HepG2 (cell line): Measurements from ENCODE around the gene IL17F. TPM values are rescaled to one million over a fixed set of nuclear protein-coding genes. Genes with fewer than 3 reads are reported as not detected.

ENCODE experiments used
- ATAC-seq: fragments of 200-7000 bp; cut with Tn5 transposase; 3 replicates; pipeline ENCODE4 v1.9.1; 2020; ENCODE audit warnings: mild to moderate bottlenecking, moderate library complexity
- BruUV-seq: library from RNA; stranded (reverse); fragments of 400-500 nt; replicated peaks from 2 replicates; lab custom pipeline; 2021; lab: Mats Ljungman, UMichigan
- CTCF ChIA-PET: fragments of 300-600 bp; formaldehyde crosslinking; extraction: SDS; loops from one replicate; lab custom pipeline; 2021; ENCODE audit warnings: low total read pairs, inconsistent platforms, low intra/inter-chr PET ratio; lab: Yijun Ruan, JAX
- POLR2A ChIA-PET: fragments of 350-600 bp; sonication (Branson Sonifier 250); formaldehyde crosslinking; loops from one replicate; lab custom pipeline; 2020; ENCODE audit warnings: antibody characterized with exemption, inconsistent platforms; lab: Yijun Ruan, JAX
- DNase-seq: peaks from one replicate; pipeline ENCODE4 v3.0.0-alpha.2; 2015; ENCODE audit warnings: low spot score
- FAIRE-seq: peaks from 3 replicates; lab custom pipeline; 2011; peaks lifted over from hg19 to GRCh38; lab: Jason Lieb, UNC
- H2AFZ ChIP-seq: one replicate; pipeline ENCODE4 v1.6.1; 2011; ENCODE audit warnings: low read length, inconsistent platforms
- H3K27ac ChIP-seq: fragments of 300-600 bp; 3 replicates; pipeline ENCODE4 v1.8.0; 2011; ENCODE audit warnings: mixed run types, mild to moderate bottlenecking, mixed read lengths, low read length, inconsistent platforms; ENCODE audit not compliant: insufficient read depth; ENCODE audit errors: extremely low read length
- H3K27me3 ChIP-seq, 2 experiments: fragments of 200-600 bp in 1 of 2; 2 replicates in 1 of 2; 3 replicates in 1 of 2; pipeline versions ENCODE4 v1.6.0 to v1.8.0; 2011; ENCODE audit warnings: low read length in 2 of 2, mild to moderate bottlenecking in 2 of 2, moderate library complexity in 2 of 2, inconsistent platforms in 1 of 2; ENCODE audit not compliant: insufficient read depth in 2 of 2, control insufficient read depth in 1 of 2
- H3K36me3 ChIP-seq, 2 experiments: fragments of 200-600 bp in 1 of 2; replicated peaks in 1 of 2; 2 replicates in 1 of 2; 3 replicates in 1 of 2; pipeline versions ENCODE4 v1.5.1 to v1.8.0; 2011; ENCODE audit warnings: low read length in 2 of 2, inconsistent platforms in 1 of 2; ENCODE audit not compliant: insufficient read depth in 2 of 2, control insufficient read depth in 1 of 2
- H3K4me1 ChIP-seq: 2 replicates; pipeline ENCODE4 v1.5.1; 2012; ENCODE audit warnings: low read length, inconsistent platforms; ENCODE audit not compliant: insufficient read depth
- H3K4me2 ChIP-seq: 2 replicates; pipeline ENCODE4 v1.6.0; 2011; ENCODE audit warnings: low read depth, low read length, inconsistent platforms
- H3K4me3 ChIP-seq, 3 experiments: fragments of 200-600 bp in 1 of 3; sonication (generic), shearing (Covaris generic) in 1 of 3; replicated peaks in 1 of 3; 2 replicates each; pipeline ENCODE4 v1.5.1; 2011 to 2016; ENCODE audit warnings: low read length in 3 of 3, inconsistent platforms in 2 of 3, low read depth in 2 of 3, mild to moderate bottlenecking in 2 of 3, control low read depth in 1 of 3, mixed read lengths in 1 of 3; ENCODE audit not compliant: insufficient read depth in 1 of 3
- H3K79me2 ChIP-seq: one replicate; pipeline ENCODE4 v1.6.1; 2011; ENCODE audit warnings: low read length, inconsistent platforms; ENCODE audit not compliant: insufficient read depth
- H3K9ac ChIP-seq: 2 replicates; pipeline ENCODE4 v1.6.0; 2011; ENCODE audit warnings: mild to moderate bottlenecking, low read depth, low read length, inconsistent platforms; ENCODE audit not compliant: insufficient read depth
- H3K9me3 ChIP-seq: 2 replicates; pipeline ENCODE4 v1.5.1; 2012; ENCODE audit warnings: mild to moderate bottlenecking, low read length
- H4K20me1 ChIP-seq: 2 replicates; pipeline ENCODE4 v1.6.0; 2011; ENCODE audit warnings: inconsistent platforms, mild to moderate bottlenecking, low read length, moderate library complexity; ENCODE audit not compliant: insufficient read depth
- HHEX ChIP-seq: IDR thresholded peaks from 2 replicates; pipeline ENCODE4 v1.6.1; 2016; ENCODE audit warnings: control low read depth
- KLF16 ChIP-seq, 2 experiments: sonication (generic) in 1 of 2; formaldehyde crosslinking in 1 of 2; IDR thresholded peaks; 2 replicates each; pipeline versions ENCODE4 v1.6.1 to v1.8.0; 2016 to 2023; ENCODE audit warnings: missing genetic modification reagents in 2 of 2, missing compliant biosample characterization in 1 of 2
- MAFF ChIP-seq: IDR thresholded peaks from 2 replicates; pipeline ENCODE4 v1.6.1; 2011; ENCODE audit warnings: low read depth, low read length, improper control_type of control experiment
- MAFK ChIP-seq, 2 experiments: IDR thresholded peaks in 1 of 2; conservative IDR thresholded peaks in 1 of 2; 2 replicates each; pipeline ENCODE4 v1.6.1; 2011; ENCODE audit warnings: improper control_type of control experiment in 2 of 2, low read length in 2 of 2
- NBN ChIP-seq: fragments of 450-650 bp; conservative IDR thresholded peaks from 2 replicates; pipeline ENCODE4 v1.6.1; 2017
- NFE2L2 ChIP-seq: fragments of 150-350 bp; IDR thresholded peaks from 2 replicates; pipeline ENCODE4 v1.6.1; 2014; ENCODE audit warnings: low read length
- RAD51 ChIP-seq: fragments of 450-650 bp; IDR thresholded peaks from 2 replicates; pipeline ENCODE4 v1.6.1; 2016; ENCODE audit warnings: borderline replicate concordance
- SNRNP70 ChIP-seq: fragments of 200-400 bp; formaldehyde crosslinking; IDR thresholded peaks from 2 replicates; pipeline ENCODE4 v1.6.1; 2017; ENCODE audit warnings: mild to moderate bottlenecking, low read depth, low read length, moderate library complexity
- SRF ChIP-seq: IDR thresholded peaks from 2 replicates; pipeline ENCODE4 v1.6.1; 2011; ENCODE audit warnings: mild to moderate bottlenecking, low read depth, low read length, moderate library complexity
- ZNF350 ChIP-seq: sonication (generic); formaldehyde crosslinking; IDR thresholded peaks from 2 replicates; pipeline ENCODE4 v1.4.0; 2020; ENCODE audit warnings: mild to moderate bottlenecking, low read depth, missing genetic modification reagents, borderline replicate concordance
- ZNF460 ChIP-seq: sonication (generic); formaldehyde crosslinking; IDR thresholded peaks from 2 replicates; pipeline ENCODE4 v1.5.1; 2020; ENCODE audit warnings: missing genetic modification reagents, mild to moderate bottlenecking, borderline replicate concordance
- ZNF546 ChIP-seq: sonication (generic); formaldehyde crosslinking; conservative IDR thresholded peaks from 2 replicates; pipeline ENCODE4 v1.8.1; 2023; ENCODE audit warnings: mild to moderate bottlenecking, missing genetic modification reagents
- ZNF777 ChIP-seq: sonication (generic); formaldehyde crosslinking; IDR thresholded peaks from 2 replicates; pipeline ENCODE4 v1.4.0; 2020; ENCODE audit warnings: missing genetic modification reagents
- WGBS: methylation state at CpG from one replicate; pipeline ENCODE4 v1.1.6; 2017; ENCODE audit warnings: low lambda C conversion rate; 5-methylcytosine and 5-hydroxymethylcytosine counted together
- in situ Hi-C: cut with HindIII; loops from 2 replicates; pipeline ENCODE4 v1.10.0; 2017; ENCODE audit warnings: low pct_unique_long_range_greater_than_20kb; ENCODE audit not compliant: extremely low pct_ligation_motif_present
- intact Hi-C: fragments of 100-400 bp; cut with micrococcal nuclease; formaldehyde crosslinking; loops from one replicate; pipeline ENCODE4 v1.10.0; 2022; ENCODE audit not compliant: unreplicated experiment
- polyA plus RNA-seq, 8 experiments: library from polyadenylated mRNA; depleted of rRNA in 3 of 8; stranded (reverse) in 7 of 8; unstranded in 1 of 8; fragments of >200 nt; fragmentation: Illumina TruSeq in 4 of 8; extraction: Trizol in 4 of 8; gene quantifications; 2 replicates each; pipeline versions ENCODE4 v1.2.1 to v1.2.3, GENCODE V29; 2011 to 2016; ENCODE audit warnings: low read depth in 4 of 8, missing spikeins in 1 of 8, mixed read lengths in 1 of 8; ENCODE audit not compliant: insufficient read depth in 1 of 8
- total RNA-seq, 5 experiments: library from RNA; depleted of rRNA; stranded (reverse); fragments of >200 nt; fragmentation: Illumina TruSeq; extraction: Trizol; gene quantifications; 2 replicates each; pipeline ENCODE4 v1.2.3, GENCODE V29; 2016; ENCODE audit warnings: low read depth in 1 of 5

Gene IL17F
- total and polyA plus RNA-seq, 2 of the 13 experiments (the other 11 are each of a cell fraction or from before 2014, with no cell fraction given): not detected

DNA sequence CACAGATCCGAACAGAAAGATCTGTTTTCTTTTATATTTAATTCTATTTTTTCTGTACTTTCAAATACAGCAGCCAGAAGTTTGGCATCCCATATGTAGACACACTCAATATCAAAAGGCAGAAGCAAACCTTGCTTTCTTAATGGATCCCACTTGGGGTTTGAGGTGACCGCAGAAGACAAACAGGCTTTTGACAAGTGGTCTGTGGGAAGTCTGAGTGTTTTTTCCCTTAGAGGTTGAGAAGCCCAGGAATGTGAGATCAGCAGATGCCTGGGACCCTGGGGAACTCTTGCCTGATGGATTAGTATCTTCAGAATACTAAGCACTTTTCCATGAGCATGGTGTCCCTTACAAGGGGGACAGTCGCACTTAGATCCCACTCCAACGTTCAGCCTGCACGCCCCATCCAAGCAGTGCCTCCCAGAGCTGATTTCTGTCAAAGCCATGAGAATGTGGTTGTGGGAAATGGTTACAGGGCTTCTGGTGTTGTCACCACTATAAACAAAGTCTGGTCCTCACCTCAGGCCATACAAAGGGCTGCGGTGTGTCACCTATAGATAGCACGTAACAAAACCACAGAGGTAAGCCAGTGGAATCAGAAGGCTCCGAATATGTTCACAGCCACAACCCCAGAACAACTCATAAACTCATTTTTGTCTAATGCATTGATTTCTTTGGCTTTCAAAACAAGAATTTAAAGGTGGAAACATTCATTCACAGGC, 12.7 kb downstream of the IL17F start:
- ATAC-seq (no peak), FAIRE-seq (no peak), DNase-seq (no peak)
- peaks cover 0 to 25% of the 10 kb centered on the region in 2 experiments; a peak in 2 of 5 replicates for H3K27me3 ChIP-seq
- in situ Hi-C loops: loop anchor here (10.0 kb wide), 1 partner anchor 67 kb away; no protein-coding TSS in a partner anchor
- H3K36me3 ChIP-seq: no peaks in the 10 kb centered on the region
- no peaks in the 10 kb centered on the region for H3K79me2 ChIP-seq
- H3K4me1 ChIP-seq: peaks cover 10% of the 10 kb centered on the region
- intact Hi-C loops: loop anchor here (2.0 kb wide), 1 partner anchor 145 kb away; the partner anchor contains the start of gene PKHD1
- H3K4me3 ChIP-seq: no peak overlapping the region
- WGBS: 39% methylated on average over 8 of the region's 8 CpGs
- H3K4me2 ChIP-seq: no peak overlapping the region
- H2AFZ ChIP-seq: no peak overlapping the region
- H3K9ac ChIP-seq: no peak overlapping the region
- no peak overlapping the region for H3K27ac ChIP-seq
- TF ChIP-seq SRF (no peak), ZNF777 (CRISPR knock-in tag) (no peak), KLF16 (CRISPR knock-in tag; IDR thresholded peaks at IDR 0.05) (no peak), ZNF546 (CRISPR knock-in tag) (no peak), SNRNP70 (no peak), NBN (no peak), ZNF460 (no peak), HHEX (no peak), ZNF350 (CRISPR knock-in tag) (no peak)
- H4K20me1 ChIP-seq: no peaks in the 10 kb centered on the region
- BruUV-seq: no TSS peak
- ChIA-PET POLR2A (no interaction called here), CTCF (no interaction called here)
- no peaks in the 10 kb centered on the region for H3K9me3 ChIP-seq

DNA sequence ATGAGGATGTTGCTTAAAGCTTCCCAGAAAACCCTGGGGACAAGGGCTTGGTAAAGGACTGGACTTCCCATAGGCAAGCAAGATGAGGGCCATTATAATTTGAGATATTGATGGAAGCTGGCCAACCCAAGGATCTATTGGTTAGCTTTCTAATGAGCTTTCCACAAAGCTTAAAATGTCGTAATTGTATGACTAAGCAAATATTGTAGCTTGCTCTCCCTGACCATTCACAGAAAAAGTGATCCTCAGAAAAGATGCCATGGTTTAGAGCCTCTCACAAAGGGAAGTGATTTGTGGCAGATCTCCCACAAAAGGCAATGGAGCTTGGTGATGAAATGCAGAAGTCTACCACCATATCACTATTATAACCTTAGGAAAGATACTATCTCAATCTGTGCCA, 13.6 kb downstream of the IL17F start:
- ChIA-PET POLR2A (no interaction called here), CTCF (no interaction called here)
- WGBS: 0% methylated on average over 1 of the region's 1 CpG
- Histone ChIP-seq H3K36me3 (no peaks in the 10 kb centered on the region), H2AFZ (no peak overlapping the region), H3K27ac (no peak overlapping the region), H3K4me3 (no peak overlapping the region), H3K4me2 (no peak overlapping the region), H3K9me3 (no peaks in the 10 kb centered on the region), H3K79me2 (no peaks in the 10 kb centered on the region), H3K27me3 (peaks cover 0 to 30% of the 10 kb centered on the region in 2 experiments; a peak in 2 of 5 replicates), H3K4me1 (peaks cover 10% of the 10 kb centered on the region), H4K20me1 (no peaks in the 10 kb centered on the region), H3K9ac (no peak overlapping the region)
- BruUV-seq: no TSS peak
- in situ Hi-C loops (loop anchor here (10.0 kb wide), 1 partner anchor 66 kb away; no protein-coding TSS in a partner anchor), intact Hi-C loops (loop anchor here (2.0 kb wide), 1 partner anchor 144 kb away; the partner anchor contains the start of gene PKHD1)
- peak; percentile 22; the same call in 1 of the 2 replicates for TF ChIP-seq MAFF
- TF ChIP-seq MAFK (conservative IDR thresholded peaks at IDR 0.05 in 1 of 2, IDR thresholded peaks at IDR 0.05 in 1 of 2; ENCODE audit: low read length in 2 of 2): peak; percentile 40 to 47; a peak in 3 of 4 replicates
- TF ChIP-seq NFE2L2: peak; percentile 32; the same call in 1 of the 2 replicates
- no peak for TF ChIP-seq RAD51
- FAIRE-seq: no peak
- no peak for ATAC-seq
- DNase-seq: no peak
